Stimulated activated CD4-positive, alpha-beta T cell treated with anti-CD3 and anti-CD28 coated beads, Interleukin-15, amount 100 ng/mL, for 48 hours (primary cell): ENCODE data around the gene SPATS2L.
"Not testable (repeated sequence)": the region's sequence is repeated elsewhere in the genome, so short reads cannot be mapped to it uniquely, and the experiment has no call there.

Experiments
- DNase-seq, 2 donors: peaks; one replicate each; pipeline ENCODE4 v3.0.0-alpha.2; 2020; ENCODE audit warnings: low read depth in 2 of 2

Gene SPATS2L

DNA sequence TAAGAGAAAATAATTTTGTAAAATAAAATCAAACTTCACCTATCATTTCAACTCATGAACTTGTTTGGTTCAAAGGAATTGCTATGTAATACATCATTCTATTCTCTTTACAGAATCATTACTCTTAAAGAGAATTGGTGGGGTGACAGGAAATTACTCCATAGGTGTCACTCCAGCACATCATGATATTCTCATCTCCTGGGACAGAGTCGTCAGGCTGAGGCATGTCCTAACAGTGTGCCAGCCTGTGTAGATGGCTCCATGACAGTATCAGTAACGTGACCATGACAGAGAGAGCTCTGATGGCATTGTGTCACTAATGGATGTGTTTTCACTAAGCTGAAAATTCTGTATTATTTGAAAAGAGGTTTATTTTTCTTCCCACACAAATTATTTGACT is 13.9 kb downstream of the SPATS2L start:
- no peak for DNase-seq

DNA sequence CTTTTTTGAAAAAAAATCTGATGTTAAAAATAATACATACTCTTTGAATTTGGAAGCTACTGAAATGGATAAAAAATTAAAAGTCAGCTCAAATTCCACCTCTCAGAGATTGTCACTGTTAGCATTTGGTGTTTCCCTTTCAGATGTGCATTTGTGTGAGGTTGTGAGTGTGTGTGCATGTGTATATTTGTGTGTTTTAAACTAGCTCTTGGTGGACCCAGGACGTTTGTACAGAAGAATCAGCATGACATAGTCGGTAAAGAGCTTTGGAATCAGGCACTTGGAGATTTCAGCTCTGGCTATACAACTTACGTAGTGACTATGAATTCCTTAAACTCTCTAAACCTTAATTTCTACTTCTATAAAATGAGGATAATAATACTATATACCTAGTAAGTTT is 14.5 kb downstream of the SPATS2L start:
- no peak for DNase-seq

DNA sequence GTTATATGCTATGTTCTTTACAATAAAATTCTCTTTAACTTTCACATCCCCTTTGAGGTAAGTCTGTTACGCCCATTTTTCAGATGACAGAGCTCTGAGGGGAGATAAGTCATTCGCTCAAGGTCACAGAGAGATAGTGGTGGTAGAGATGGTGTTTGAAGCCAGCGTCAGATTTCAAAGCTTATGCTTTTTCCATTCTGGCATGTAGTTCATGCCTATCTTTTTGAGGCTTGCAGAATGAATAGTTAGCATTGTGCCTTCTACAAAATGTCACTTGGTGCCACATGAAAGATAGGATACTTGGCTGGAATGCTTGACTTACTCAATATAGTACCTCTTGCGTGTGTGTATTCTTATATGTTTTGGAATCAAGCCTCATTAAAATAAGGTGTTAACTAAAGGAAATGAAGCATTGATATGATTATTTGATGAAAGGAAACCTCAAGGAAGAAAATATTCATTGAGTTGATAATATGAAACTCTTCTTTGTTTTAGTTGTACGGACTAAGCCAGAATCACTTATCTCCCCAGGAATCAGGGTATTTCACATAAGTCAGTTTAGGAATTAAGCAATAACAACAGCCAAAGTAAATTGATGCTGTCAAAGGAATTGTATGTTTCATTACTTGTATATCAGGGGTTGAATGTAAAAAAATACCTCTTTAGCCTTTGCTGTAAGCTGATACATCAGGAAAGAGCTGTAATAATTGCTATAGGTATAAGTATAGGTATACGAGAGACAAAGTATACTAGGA is 15.5 kb downstream of the SPATS2L start:
- no peak for DNase-seq

DNA sequence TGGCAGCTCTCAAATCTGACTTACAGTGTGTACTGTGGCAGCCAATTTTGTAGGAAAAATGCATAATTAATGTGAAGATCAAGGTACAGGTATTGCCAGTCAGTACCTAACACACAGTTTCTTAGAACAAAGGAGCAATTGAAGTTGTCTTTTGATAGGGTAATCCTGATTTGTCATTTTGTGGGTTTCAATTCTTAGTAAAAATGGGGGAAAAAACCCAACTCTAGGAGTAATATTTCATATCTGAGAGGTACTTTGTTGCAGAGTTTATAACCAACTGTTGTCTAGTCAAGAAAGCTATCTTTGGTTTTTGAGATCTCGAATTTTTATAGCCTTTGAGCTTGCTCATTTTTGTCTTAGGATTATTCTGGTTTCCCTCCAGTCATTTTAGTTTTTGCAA is 16.1 kb downstream of the SPATS2L start:
- DNase-seq, result no peak

DNA sequence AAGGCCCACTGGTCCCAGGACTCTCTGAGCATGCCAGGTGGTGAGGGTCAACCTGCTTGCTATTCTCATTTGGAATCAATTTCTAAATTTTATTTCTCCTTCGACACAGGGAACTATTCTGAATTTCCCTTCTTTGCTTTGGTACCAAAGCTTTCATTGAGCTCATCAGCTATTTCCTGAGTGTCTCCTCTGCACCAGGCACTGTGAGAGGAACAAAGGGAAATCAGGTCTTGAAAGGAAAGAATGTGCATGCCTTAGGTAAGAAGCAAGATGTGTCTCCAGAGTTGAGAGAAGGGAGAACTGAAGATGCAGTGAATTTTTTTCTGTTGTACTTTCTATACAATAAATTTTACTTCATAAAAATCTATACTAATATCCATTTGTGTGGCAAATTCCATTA is 17.9 kb downstream of the SPATS2L start:
- DNase-seq, result no peak

DNA sequence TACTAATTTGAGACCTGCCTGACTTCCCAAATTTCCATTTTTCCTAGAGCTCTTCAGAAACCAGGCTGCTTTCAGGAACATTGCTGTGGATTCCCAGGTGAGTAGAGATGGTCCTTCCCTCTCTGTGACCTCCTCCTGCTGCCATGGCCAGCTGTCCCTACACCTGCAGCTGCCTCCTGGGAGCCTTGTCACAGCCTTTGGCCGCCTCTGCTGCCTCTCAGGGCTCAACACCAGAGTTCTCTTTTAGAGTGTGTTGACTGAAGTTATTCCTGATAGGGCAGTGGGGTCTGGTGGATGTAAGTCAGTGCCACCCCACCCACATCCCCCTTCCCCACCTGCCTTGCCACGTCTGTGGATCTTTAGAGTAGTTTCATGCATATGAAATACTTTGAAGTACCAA is 22.9 kb downstream of the SPATS2L start:
- no peak for DNase-seq

DNA sequence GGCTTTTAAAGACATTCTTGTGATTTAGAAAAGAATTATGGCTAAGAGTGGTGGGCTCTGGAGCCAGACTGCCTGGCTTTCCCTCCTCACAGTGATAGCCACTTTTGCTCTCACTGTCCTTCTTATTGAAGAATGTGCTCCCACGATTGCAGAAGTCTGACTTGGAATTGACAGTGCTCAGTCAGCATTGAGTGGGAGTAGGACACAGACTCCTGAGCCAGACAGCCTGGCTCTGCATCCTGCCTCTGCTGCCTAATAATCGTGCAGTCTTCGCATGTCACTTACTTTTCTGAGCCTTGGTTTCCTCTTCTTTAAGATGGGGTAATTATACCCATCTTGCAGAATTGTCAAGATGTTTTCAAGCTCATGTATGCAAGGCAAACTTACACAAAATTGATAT is 23.3 kb downstream of the SPATS2L start:
- DNase-seq, result no peak

DNA sequence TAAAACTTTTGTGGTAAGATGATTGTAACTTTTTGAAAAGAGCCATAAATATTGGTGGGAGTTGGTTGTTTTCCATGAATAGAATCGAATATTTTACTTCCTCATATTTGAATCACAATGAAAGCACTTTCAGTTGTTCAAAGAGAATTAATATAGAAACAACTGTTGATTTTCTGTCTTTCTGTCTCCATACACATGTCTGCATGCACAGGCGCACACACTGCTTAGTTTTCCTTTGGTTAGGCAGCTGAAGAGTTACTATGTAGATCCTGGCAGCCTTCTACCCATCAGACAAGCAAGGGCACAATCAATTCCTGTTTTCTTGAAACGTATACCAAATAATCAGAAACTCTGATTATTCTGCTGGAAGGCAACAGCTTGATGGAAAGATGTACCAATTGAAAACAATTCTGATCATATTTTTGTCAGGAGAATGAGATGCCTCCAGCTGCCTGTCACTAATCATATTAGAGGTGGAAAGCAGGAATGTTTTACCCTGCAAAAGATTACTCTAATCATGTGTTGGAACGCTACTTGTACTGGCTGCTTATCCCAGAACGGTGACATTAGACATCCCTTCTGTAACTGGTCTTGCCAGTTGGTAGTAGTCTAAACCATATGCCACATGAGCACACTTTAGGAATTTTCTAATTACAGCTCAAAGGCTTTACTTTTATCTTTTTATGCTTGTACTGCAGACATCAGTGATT is 24.0 kb downstream of the SPATS2L start:
- no peak for DNase-seq

DNA sequence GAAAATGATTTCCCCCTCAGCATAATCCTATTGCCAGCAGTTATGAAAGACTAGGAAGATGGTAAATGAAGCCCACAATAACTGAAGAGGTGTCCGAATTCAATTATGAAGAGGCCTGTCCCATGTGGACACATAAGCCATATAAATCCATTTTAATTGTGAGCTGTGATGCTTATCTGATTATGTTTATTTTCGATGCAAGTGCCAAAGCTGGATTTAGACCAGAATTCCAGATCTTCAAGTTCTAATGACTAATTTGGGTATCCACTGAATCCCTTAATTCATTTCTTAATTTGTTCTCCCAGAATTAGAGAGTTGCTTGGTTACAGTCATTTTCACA is 24.5 kb downstream of the SPATS2L start:
- DNase-seq, result no peak

DNA sequence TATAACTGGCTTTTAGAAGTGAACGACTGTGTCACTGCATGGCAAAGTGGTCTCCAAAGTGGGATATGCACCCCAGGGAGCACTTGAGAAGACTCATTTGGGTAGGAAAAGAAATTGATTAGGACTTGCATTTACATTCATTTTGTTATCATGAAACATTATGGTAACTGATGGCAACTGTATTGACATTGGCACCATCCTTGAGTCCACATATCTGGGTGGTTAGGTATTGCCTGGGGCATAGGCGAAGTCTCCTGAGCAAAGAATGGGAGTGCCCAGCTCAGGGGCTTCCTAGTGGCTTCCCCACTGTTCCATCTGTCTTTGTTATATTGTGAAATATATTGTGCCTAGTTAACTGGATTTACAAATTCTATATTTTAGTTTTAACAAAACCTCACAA is 29.2 kb downstream of the SPATS2L start:
- no peak for DNase-seq

DNA sequence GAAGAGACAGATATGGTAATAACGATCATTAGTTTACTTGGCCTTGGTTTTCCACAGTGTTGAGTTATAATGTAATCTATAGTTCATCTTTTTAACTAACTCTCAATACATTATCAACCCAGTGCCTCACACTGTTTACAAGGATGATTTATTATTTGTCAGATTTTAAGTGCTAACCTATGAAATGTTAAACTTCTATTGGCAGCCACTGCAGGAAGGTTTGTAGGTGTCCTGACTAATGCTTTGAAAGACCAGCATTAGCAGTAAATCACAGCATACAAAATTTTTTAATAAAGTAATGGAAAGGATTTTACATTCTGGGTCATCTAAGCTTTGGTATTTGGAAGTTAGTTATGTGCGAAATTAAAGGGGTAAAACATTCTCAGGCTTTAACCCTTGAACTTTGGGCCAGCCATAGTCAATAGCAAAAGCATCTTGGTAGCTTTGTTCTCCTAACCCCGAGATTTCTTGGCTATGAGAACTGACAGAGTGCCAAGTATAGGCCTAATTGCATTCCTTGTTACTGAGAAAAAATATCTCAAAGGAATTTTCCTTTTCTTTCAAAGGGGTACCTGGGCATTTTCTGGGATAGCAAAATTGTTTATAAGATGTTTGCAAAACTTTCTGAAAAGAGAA is 30.6 kb downstream of the SPATS2L start:
- no peak for DNase-seq

DNA sequence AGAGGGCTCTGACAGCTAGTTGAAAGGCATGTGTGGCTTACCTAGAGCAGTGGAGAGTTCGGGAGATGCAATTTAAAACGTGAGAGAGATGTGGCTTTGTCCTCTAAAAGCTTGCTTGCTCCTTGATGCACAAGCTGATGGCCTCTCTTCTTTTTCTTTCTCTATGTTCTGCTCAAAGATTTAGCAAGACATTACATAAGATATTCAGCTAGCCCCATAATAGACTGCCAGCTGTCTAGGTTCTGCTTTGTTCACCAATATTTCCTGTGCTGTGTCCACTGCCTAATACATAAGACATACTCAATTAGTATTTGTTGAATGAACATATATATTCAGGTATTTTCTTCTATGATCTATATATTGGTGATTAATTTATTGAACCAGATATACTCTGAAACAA is 31.1 kb downstream of the SPATS2L start:
- no peak for DNase-seq

DNA sequence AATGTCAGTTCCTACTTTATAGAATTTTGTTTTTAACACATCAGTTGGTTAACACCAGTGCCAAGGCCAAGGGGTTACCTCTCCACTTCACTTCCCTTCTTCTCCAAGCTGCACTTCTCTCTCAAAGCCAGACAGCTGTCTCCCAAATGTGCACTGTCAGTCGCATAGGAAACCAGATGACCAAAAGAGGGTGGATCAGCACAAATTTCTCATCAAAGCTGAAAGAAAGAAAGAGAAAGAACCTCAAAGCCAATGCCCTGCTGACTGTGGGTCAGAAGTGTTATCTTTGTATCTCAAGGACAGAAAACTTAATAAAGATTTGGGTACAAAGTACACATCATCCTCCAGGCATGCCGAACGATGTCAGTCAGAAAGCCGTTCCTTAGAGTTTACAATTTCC is 32.2 kb downstream of the SPATS2L start:
- no peak for DNase-seq

DNA sequence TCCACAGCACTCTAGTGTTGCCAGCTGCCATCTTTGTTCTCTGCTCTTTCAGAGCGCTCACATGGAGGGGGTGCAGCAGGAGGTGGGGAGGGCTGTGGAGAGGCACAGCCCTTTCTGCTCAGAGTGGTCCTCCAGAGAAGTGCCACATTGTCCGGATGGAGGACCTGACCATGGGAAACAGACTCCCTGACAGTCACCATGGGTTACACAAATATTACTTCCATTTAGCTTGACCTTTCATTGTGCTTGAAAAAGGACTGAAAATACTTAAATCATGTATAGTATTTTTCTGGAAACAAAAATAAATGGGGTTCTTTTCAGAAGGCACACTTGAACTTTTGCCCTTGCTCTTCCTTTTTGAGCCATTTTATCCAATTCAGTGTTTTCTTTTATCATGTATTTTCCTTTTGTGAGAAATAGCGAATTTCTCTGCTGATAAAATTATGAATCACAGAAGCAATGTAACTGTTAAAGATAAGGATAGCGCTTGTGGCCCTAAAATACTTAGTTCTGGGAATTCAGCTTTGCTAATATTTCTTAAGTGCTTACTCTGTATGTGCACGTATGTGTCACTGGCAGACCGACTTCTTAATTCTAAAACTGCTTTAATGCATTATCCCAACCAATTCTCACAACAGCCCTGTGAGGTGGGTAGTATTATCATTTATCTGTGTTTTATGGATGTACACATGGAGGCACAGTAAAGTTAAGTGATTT is 34.2 kb downstream of the SPATS2L start:
- no peak for DNase-seq

DNA sequence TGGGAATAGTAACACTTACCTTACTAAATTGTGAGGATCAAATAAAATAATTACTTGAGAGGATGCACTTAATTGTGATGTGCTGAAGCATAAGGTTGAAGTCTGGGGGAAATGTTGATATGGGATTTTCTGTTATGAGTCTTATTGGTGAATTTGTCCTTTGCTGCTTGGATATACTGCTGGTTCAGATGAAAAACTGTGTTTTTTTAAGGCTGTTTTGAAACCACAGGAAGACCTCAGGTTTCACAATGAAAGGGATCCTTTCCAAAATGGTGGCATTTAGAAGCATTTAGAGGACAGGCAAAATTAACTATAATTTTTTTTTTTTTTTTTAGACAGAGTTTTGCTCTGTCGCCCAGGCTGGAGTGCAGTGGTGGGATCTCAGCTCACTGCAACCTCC is 34.9 kb downstream of the SPATS2L start:
- DNase-seq, result no peak

DNA sequence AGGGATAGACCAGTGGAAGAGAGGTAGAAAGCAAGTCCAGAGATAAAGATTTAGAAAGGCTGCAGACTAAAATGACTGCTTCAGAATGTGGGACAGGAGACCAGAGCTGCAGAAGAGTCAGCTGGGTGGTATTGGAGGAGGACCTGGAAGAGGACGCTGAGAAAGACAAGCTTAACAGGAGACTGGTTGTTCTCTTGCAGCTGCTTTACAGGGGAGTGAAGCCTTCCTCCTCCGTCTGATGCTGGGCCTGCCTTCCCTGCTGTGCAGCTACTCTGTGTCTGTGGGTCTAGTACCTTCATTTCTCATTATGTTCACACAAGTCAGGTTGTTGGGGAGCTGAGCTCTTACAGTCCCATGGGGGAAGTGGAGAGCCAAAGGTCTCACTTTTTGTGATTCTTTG is 35.7 kb downstream of the SPATS2L start:
- DNase-seq, result no peak

DNA sequence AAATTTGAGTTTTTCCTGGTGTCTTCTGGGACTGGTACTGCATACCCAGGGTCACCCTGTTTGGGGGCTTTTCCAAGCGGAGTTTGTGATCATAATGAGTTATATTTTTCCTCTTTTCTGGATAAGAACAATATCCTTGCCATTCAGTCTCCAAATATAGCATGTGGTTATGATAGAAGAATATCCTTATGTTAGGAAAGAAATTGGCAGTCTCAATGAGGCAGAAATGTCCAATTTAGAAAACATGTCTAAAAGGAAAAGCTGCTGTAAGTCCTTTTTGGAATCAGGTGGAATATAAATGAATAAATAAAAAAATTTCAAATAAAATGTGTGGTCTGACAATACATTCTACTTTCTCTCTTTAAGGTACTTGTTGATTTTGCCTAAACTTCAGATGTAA is 36.2 kb downstream of the SPATS2L start:
- no peak for DNase-seq

DNA sequence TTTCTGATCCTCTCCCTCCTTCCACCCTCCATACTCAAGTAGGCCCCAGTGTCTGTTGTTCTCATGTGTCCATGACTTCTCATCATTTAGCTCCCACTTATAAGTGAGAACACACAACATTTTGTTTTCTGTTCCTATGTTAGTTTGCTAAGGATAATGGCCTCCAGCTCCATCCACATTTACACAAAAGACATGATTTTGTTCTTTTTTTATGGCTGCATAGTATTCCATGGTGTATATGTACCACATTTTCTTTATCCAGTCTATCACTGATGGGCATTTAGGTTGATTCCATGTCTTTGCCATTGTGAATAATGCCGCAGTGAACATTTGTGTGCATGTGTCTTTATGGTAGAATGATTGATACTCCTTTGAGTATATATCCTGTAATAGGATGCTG is 37.7 kb downstream of the SPATS2L start:
- not testable (repeated sequence) for DNase-seq

DNA sequence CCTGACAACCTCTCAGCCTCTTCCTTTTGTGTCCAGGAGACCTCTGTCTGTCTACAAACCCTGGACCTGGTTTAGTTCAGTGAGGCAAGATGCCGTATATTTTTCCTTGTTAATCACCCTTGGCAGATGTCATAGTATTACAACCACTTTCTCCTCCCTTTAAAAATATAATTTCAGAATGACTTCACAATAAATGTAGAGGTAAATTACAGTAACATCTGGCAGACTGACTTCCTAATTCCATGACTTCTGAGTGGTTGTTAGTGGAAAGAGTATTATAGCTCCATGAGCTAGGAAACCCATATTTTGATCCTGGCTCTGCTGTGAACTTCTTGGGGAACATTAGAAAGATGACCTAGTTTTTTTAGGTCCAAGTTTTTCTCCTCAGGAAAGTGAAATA is 39.5 kb downstream of the SPATS2L start:
- no peak for DNase-seq

DNA sequence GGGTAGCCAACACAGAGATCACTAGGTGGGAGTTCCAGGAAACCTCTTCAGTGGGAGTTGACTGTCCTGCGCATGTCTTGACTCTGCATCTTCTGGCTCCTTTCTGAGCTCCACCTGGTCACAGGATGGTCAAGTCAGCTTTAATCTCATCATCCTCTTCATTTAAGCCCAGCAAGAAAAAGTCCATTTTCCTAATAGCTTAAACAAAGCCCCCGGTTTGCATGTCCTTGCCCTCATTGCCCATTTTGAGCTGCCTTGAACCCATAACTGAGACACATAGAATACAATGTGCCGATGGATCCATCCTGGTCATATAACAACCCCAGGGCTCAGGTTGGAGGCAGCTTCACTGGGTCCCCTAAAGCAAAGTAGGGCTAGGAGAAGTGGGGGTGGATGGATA is 40.8 kb downstream of the SPATS2L start:
- no peak for DNase-seq

DNA sequence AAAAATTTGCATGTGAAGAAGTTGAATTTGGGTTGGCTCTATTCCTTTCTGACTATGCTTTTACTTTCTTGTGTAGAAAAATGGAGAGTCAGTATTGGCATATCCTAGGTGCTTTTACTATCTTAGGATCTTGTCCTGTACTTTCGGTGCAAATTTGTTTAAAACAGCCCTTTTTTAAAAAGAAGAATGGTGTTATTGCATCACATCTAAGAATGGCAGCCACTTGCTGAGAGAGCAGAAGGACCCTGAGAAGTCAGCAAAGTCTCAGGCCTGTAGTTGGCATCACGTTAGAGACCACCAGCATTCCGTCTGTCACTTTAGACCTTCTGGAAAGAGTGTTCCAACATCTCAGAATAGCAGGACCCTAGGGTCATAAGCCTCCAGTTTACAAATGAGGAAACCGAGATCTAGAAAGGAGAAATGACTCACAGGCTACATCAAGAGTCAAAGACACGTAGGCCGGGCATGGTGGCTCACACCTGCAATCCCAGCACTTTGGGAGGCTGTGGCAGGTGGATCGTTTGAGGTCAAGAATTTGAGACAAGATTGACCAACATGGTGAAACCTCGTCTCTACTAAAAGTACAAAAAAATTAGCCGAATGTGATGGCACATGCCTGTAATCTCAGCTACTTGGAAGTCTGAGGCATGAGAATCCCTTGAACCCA is 42.5 kb downstream of the SPATS2L start:
- no peak for DNase-seq

DNA sequence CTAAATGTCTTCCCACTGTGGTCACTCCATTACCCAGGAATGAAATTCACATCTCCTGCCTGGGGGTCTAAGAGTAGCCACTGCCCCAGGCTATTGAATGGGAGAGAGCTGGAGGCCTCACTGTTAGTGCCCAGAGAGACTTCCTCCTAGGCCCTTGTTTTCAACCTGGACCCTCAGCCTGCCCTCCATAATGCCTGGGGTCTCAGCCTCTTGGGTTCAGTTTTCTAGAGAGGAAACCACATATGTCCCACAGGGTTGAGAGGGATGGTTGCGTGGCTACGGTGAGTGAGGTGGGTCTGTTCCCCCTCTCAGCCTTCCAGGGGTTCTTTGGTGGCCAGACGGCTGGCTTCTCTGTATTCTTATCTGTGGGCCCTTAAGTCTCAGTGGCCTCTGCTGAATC is 43.4 kb downstream of the SPATS2L start:
- no peak for DNase-seq
